BJ (cell line): ENCODE measurements around the gene THUMPD3. TPM values are rescaled to one million over a fixed set of nuclear protein-coding genes. Genes with fewer than 3 reads are reported as not detected.

ENCODE experiments used
- CTCF ChIA-PET: fragments of 350-600 bp; formaldehyde crosslinking; extraction: SDS; loops from one replicate; lab custom pipeline; 2021; ENCODE audit warnings: antibody characterized with exemption, inconsistent platforms; lab: Yijun Ruan, JAX
- POLR2A ChIA-PET: fragments of 300-600 bp; sonication (Branson Sonifier 250); formaldehyde crosslinking; extraction: SDS; loops from one replicate; lab custom pipeline; 2021; ENCODE audit warnings: antibody characterized with exemption; lab: Charles Lee
- DNase-seq: peaks from one replicate; pipeline ENCODE4 v3.0.0-alpha.2; 2011; ENCODE audit warnings: low read depth
- H3K27me3 ChIP-seq: 2 replicates; pipeline ENCODE4 v1.6.0; 2011; ENCODE audit warnings: low read length; ENCODE audit not compliant: control insufficient read depth, insufficient read depth
- H3K36me3 ChIP-seq: 2 replicates; pipeline ENCODE4 v1.5.1; 2011; ENCODE audit warnings: low read length; ENCODE audit not compliant: control insufficient read depth, insufficient read depth
- H3K4me3 ChIP-seq: 2 replicates; pipeline ENCODE4 v1.5.1; 2011; ENCODE audit warnings: low read depth, mild to moderate bottlenecking, control low read depth, low read length
- CTCF ChIP-seq: IDR thresholded peaks from 2 replicates; pipeline ENCODE4 v1.5.1; 2011; ENCODE audit warnings: low read depth, mild to moderate bottlenecking, control low read depth, inconsistent platforms, low read length, moderate library complexity; ENCODE audit not compliant: insufficient read depth
- polyA plus RNA-seq: library from polyadenylated mRNA; depleted of rRNA; stranded (reverse); fragments of >200 nt; gene quantifications from 2 replicates; pipeline ENCODE4 v1.2.3, GENCODE V29; 2011

THUMPD3 gene
- polyA plus RNA-seq, 1 experiment, result 18.2 TPM

- ChIA-PET CTCF (no interaction called here), POLR2A (no interaction called here)
- Histone ChIP-seq H3K36me3 (peaks cover 5% of the 10 kb centered on the region), H3K4me3 (no peak overlapping the region), H3K27me3 (no peaks in the 10 kb centered on the region)
- no peak for TF ChIP-seq CTCF
- DNase-seq, result no peak
These were observed 16.5 kb downstream of the THUMPD3 start for GRCh38 chr3:9379327-9379726.

GRCh38 chr3:9380014-9380413, 17.2 kb downstream of the THUMPD3 start:
- ChIA-PET POLR2A (no interaction called here), CTCF (no interaction called here)
- TF ChIP-seq CTCF, result no peak
- Histone ChIP-seq H3K27me3 (no peaks in the 10 kb centered on the region), H3K4me3 (no peak overlapping the region), H3K36me3 (peaks cover 5% of the 10 kb centered on the region)
- no peak for DNase-seq

- ChIA-PET POLR2A (interaction anchor here (0.6 to 0.9 kb wide), 3 partner anchors 13 to 632 kb away, joined by 3 to 9 read pairs (median 5); no protein-coding TSS in a partner anchor), CTCF (interaction anchor here (0.9 to 2.3 kb wide), 2 partner anchors 11 to 33 kb away, joined by 3 to 8 read pairs; no protein-coding TSS in a partner anchor)
- peaks cover 15% of the 10 kb centered on the region for H3K36me3 ChIP-seq
- no peak overlapping the region for H3K4me3 ChIP-seq
- no peaks in the 10 kb centered on the region for H3K27me3 ChIP-seq
- TF ChIP-seq CTCF, result no peak
- DNase-seq, result no peak
These were observed 21.4 kb downstream of the THUMPD3 start for GRCh38 chr3:9384141-9384828.

- H3K36me3 ChIP-seq, result peaks cover 19% of the 10 kb centered on the region
- H3K27me3 ChIP-seq, result no peaks in the 10 kb centered on the region
- no peak overlapping the region for H3K4me3 ChIP-seq
- TF ChIP-seq CTCF, result no peak
- no peak for DNase-seq
- ChIA-PET CTCF (no interaction called here), POLR2A (interaction anchor here (1.0 kb wide), 1 partner anchor 10 kb away, joined by 3 read pairs; no protein-coding TSS in a partner anchor)
These were observed 22.6 kb downstream of the THUMPD3 start for GRCh38 chr3:9385187-9386077.

- TF ChIP-seq CTCF, result no peak
- no peak overlapping the region for H3K4me3 ChIP-seq
- H3K36me3 ChIP-seq, result peaks cover 18% of the 10 kb centered on the region
- no peak for DNase-seq
- H3K27me3 ChIP-seq, result no peaks in the 10 kb centered on the region
- POLR2A ChIA-PET, result interaction anchor here (1.0 kb wide), 1 partner anchor 10 kb away, joined by 3 read pairs; no protein-coding TSS in a partner anchor
- CTCF ChIA-PET, result interaction anchor here (0.6 kb wide), 1 partner anchor 9 kb away, joined by 4 read pairs; no protein-coding TSS in a partner anchor
These were observed 23.2 kb downstream of the THUMPD3 start for GRCh38 chr3:9386078-9386459.
